HL-60 (cell line): ENCODE results near the gene SP5.

Experiments
- DNase-seq, 2 experiments: peaks; one replicate each; pipeline ENCODE4 v3.0.0-alpha.2; 2010 to 2020; ENCODE audit warnings: low read depth in 1 of 2, low spot score in 1 of 2
- H3K27ac ChIP-seq: fragments of 250-450 bp; sonication (Bioruptor Pico); replicated peaks from 2 replicates; pipeline ENCODE4 v1.5.1; 2020; ENCODE audit warnings: mild to moderate bottlenecking, moderate library complexity
- H3K27me3 ChIP-seq: fragments of 250-450 bp; sonication (Bioruptor Pico); 2 replicates; pipeline ENCODE4 v1.5.1; 2021; ENCODE audit warnings: mild to moderate bottlenecking, moderate library complexity; ENCODE audit not compliant: insufficient read depth, poor library complexity, severe bottlenecking
- H3K4me3 ChIP-seq: replicated peaks from 2 replicates; pipeline ENCODE4 v1.5.1; 2011; ENCODE audit warnings: mild to moderate bottlenecking, control low read depth, low read length; ENCODE audit not compliant: insufficient read depth
- GABPA ChIP-seq: IDR thresholded peaks from 2 replicates; pipeline ENCODE4 v1.6.1; 2012; ENCODE audit warnings: low read depth
- POLR2AphosphoS5 ChIP-seq: IDR thresholded peaks from 2 replicates; pipeline ENCODE4 v1.6.1; 2012; ENCODE audit warnings: low read depth
- SPI1 ChIP-seq: IDR thresholded peaks from 2 replicates; pipeline ENCODE4 v1.6.1; 2012; ENCODE audit warnings: low read depth, mild to moderate bottlenecking, borderline replicate concordance
- TF ChIP-seq, protein P1 (sequence below): IDR thresholded peaks from 2 replicates; pipeline ENCODE4 v1.6.1; 2012; ENCODE audit warnings: low read depth; ENCODE audit not compliant: insufficient replicate concordance
- TF ChIP-seq, protein P2 (sequence below): IDR thresholded peaks from one replicate; pipeline ENCODE4 v1.5.1; 2011; ENCODE audit warnings: low read length, control low read depth, inconsistent platforms; ENCODE audit not compliant: insufficient read depth

SP5 gene

DNA sequence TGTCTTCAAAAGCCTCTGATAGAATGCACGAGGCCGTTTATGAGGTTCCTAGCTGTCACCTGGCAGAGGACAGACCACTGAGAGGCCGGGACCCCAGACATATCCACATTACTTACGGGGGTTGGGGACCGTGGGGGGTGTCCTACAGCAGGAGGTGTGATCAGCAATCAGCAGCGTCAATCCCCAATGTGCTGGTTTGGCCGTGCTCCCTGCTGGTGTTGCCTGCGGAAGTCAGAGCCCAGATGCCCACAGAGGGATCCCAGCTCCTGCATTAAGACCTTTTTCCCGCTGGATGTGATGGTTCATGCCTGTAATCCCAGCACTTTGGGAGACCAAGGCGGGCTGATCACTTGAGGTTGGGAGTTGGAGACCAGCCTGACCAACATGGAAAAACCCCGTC lies 20.8 kb upstream of the SP5 start:
- no peak for DNase-seq
- H3K27me3 ChIP-seq: no peaks in the 10 kb centered on the region
- no peak overlapping the region for H3K27ac ChIP-seq
- H3K4me3 ChIP-seq: no peak overlapping the region
- TF ChIP-seq, protein P1, sequence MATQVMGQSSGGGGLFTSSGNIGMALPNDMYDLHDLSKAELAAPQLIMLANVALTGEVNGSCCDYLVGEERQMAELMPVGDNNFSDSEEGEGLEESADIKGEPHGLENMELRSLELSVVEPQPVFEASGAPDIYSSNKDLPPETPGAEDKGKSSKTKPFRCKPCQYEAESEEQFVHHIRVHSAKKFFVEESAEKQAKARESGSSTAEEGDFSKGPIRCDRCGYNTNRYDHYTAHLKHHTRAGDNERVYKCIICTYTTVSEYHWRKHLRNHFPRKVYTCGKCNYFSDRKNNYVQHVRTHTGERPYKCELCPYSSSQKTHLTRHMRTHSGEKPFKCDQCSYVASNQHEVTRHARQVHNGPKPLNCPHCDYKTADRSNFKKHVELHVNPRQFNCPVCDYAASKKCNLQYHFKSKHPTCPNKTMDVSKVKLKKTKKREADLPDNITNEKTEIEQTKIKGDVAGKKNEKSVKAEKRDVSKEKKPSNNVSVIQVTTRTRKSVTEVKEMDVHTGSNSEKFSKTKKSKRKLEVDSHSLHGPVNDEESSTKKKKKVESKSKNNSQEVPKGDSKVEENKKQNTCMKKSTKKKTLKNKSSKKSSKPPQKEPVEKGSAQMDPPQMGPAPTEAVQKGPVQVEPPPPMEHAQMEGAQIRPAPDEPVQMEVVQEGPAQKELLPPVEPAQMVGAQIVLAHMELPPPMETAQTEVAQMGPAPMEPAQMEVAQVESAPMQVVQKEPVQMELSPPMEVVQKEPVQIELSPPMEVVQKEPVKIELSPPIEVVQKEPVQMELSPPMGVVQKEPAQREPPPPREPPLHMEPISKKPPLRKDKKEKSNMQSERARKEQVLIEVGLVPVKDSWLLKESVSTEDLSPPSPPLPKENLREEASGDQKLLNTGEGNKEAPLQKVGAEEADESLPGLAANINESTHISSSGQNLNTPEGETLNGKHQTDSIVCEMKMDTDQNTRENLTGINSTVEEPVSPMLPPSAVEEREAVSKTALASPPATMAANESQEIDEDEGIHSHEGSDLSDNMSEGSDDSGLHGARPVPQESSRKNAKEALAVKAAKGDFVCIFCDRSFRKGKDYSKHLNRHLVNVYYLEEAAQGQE: no peak
- TF ChIP-seq, protein P2, sequence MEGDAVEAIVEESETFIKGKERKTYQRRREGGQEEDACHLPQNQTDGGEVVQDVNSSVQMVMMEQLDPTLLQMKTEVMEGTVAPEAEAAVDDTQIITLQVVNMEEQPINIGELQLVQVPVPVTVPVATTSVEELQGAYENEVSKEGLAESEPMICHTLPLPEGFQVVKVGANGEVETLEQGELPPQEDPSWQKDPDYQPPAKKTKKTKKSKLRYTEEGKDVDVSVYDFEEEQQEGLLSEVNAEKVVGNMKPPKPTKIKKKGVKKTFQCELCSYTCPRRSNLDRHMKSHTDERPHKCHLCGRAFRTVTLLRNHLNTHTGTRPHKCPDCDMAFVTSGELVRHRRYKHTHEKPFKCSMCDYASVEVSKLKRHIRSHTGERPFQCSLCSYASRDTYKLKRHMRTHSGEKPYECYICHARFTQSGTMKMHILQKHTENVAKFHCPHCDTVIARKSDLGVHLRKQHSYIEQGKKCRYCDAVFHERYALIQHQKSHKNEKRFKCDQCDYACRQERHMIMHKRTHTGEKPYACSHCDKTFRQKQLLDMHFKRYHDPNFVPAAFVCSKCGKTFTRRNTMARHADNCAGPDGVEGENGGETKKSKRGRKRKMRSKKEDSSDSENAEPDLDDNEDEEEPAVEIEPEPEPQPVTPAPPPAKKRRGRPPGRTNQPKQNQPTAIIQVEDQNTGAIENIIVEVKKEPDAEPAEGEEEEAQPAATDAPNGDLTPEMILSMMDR: no peak
- TF ChIP-seq SPI1 (no peak), POLR2AphosphoS5 (no peak), GABPA (no peak)

DNA sequence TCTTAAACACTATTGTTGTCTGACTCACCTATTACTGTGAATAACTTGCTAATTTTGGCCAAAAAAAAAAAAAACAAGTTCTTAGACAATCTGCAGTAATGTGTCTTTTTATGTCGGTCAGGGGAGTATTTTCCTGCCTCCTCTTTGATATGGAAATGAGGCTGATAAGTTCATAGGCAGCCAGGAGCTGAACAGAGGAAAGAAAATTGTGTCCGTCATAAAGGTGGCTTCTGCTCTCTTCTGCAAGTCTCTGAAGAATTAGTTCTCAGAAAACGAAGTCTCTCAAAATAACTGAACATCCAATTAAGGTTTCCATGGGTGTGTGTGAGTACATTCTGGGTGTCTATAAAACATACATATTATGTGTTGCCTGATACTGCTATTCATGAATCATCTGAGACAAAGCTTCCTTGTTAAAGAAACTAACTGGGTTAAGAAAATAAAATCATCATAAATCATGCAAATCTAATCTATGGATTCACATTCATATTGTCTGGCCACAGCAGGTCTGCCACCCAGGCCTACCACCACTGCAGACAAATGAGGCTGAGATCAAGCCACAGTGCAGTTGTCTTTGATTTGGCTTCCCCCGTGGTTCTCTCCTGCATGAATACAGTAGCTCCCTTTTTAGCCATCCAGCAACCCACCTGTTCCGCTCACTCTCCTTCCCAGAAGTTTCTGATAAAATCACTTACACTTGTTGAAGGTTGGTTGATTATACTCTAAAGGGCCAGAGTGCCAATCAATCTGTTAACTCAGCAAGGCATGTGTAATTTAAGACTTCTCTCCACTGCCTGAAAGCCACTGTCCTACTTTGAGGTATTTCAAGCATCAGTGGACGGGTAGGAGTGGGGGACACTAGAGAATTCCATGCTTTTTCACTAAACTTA lies 19.4 kb upstream of the SP5 start:
- no peak overlapping the region for H3K27ac ChIP-seq
- DNase-seq: no peak
- TF ChIP-seq POLR2AphosphoS5: no peak
- no peak for TF ChIP-seq GABPA
- no peak for TF ChIP-seq SPI1
- TF ChIP-seq, protein P1: no peak
- TF ChIP-seq, protein P2: no peak
- peaks cover 2% of the 10 kb centered on the region for H3K27me3 ChIP-seq
- no peak overlapping the region for H3K4me3 ChIP-seq

DNA sequence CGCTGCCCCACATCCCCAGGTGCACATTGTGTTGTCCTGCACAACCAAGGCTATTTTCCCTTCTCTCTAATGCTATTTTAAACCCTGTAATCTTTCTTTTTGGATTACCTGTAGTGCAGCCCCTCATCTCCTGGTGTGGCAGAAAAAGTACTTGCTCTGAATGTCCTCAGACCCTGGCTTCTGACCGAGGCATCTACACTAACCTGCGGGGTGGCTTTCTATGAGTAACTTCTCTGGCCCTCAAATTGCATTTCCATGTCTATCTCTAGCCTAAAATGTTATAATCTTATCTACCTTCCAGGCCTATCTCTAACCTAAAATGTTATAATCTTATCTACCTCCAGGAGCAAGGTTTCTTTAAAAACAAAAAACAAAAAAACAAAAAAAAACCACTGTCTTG lies 18.2 kb upstream of the SP5 start:
- TF ChIP-seq, protein P2: no peak
- TF ChIP-seq GABPA (no peak), SPI1 (no peak), POLR2AphosphoS5 (no peak)
- TF ChIP-seq, protein P1: no peak
- Histone ChIP-seq H3K27ac (no peak overlapping the region), H3K4me3 (no peak overlapping the region), H3K27me3 (peaks cover 2% of the 10 kb centered on the region)
- DNase-seq: no peak
